GM19452 (cell line): ENCODE measurements around the gene MIB1.
A peak's percentile ranks its signal among the peaks of the same experiment; 100 is the strongest.
"Not testable (repeated sequence)": the region's sequence is repeated elsewhere in the genome, so short reads cannot be mapped to it uniquely, and the experiment has no call there.

Experiments used
- ATAC-seq: cut with Tn5 transposase; IDR thresholded peaks from one replicate; pipeline ENCODE4 v1.9.1; 2021; ENCODE audit not compliant: unreplicated experiment

Gene MIB1

DNA sequence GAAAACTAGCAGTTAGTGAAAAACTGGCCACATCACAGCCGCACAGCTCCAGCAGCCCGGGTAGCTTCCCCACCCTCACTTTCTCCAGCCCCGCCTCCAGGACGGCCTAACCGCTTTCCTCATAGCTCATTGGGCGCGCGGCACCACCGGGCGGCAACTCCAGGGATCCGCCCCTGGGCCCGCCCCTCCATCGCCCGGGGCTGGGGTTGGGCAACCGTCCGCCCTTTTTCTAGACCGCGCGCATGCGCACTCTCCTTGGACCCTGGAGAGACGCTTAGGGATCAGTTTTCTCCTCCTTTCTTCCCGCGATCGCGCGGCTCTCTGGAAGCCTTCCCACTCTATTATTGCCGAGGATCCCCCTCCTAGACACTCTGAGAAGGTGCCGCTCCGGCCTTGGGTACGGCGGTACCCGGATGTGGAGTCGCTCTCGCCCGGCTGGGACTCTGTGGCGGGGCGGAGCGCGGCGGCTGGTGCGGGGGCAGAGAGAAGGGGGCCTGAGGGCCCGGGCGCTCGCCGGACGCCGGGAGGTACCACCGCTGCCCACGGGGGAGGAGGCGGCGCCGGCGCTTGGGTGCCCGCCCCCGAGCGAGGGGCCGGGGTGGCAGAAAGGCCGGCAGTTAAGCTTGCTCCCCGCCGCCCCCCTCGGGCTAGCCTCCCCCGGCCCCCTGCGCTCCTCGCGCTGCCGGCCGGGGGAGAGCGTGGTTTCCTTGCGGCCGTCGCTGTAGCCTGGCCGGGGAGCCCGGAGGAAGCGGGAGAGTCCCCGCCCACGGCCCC, at the start of gene MIB1:
Gene MIB1, plus strand, starts transcription at position 255 of the 774 bp plus-strand sequence. CDS start 792 bp downstream, outside the sequence.
- ATAC-seq, result peak; percentile 96

DNA sequence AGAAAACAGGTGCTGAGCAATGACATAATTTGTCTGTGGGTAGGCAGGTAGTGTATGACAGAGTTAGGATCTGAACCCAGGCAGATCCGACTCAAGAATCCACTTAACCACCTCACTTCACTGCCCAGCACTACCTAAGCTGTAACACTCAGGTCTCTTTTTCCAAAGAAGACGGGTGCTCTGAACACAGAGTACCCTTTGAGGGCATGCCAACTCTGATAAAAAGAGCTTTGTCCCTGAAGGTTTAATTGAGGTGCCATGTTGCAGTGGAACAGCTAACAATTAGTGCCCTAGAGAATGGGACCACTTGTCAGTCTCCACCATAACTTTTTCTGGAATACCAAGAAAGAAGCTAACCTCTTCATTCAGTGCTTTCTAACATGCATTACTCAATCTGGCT, 47.3 kb upstream of the MIB1 start:
- ATAC-seq, result no peak

DNA sequence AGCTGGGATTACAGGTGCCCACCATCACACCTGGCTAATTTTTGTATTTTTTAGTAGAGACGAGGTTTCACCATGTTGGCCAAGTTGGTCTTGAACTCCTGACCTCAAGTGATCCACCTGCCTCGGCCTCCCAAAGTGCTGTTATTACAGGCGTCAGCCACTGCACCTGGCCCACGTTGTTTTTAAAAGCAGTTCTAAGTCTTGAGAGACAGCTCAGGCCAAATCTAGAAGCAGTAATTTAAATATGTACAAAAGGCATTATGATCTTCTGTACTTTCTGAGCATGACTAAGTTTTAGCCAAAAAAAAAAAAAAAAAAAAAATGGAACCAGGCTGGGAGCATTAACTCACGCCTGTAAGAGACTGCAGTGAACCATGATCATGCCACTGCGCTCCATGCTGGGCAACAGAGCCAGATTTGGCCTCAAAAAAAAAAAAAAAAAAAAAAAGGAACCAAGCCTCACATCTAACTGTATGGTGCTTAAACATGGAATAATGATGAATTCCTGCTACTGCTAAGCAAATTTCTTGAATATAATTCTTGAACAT, 40.0 kb upstream of the MIB1 start:
- ATAC-seq, result no peak

DNA sequence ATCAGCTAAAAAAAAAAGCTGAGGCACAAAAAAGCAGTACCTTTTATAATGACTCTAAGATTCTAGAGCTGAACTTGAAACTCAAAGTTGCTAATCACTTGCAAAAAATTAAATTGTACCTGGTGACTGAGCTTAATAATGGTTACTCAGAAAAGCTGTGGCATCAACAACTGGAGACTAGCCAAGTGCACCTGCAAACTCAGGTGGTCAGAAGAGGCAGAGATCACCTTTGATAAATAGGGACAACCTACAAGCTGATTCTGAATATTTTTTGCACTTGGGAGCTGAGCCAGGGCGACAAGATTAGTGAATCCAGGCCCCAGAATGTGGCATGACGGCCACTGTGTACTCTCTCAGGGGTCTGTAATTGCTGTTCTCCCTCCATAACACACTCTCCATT, 39.0 kb upstream of the MIB1 start:
- no peak for ATAC-seq

DNA sequence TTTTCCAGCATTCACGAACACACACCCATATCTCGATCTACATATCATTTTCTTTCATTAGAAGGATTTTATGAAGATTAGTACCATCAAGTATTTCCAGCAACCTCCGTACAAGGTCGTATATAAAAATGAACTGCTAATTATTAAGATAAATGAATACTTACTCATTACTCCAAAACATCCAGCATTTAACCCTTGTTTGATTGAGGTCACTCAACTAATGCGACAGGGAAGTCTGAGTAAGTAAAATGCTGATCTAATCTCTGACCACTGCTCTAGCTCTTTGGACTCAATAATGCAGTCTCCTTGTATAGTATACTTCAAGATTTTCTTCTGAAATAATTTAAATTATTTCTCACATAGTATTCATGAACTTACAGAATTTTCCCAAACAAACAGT, 38.0 kb upstream of the MIB1 start:
- no peak for ATAC-seq

DNA sequence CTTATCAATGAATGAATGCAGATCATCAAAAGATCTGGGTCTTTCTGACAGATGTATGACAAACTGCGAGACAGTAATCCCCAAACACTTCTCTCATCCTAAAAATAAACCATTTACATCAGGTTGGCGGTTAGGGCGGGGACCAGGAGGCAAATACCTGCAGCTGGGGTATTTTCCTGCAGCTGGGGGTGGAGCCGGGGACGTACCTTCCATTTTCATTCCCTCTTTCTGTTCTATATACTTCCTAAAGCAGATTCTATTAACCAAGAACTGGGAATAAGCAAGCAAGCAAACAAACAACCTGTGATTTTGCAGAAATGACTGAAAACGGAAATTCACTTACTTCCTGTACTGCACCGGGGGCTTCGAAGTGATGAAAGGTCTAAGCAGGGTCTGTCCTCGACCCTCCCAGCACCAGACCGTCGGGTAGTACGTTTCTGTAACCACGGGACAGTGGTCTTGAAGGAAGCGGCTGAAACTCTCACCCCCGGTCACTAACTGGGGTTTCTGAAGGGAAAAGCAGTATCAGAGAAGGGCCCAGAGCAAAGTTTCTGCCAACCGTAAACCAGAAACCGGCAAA, 37.3 kb upstream of the MIB1 start:
- no peak for ATAC-seq

DNA sequence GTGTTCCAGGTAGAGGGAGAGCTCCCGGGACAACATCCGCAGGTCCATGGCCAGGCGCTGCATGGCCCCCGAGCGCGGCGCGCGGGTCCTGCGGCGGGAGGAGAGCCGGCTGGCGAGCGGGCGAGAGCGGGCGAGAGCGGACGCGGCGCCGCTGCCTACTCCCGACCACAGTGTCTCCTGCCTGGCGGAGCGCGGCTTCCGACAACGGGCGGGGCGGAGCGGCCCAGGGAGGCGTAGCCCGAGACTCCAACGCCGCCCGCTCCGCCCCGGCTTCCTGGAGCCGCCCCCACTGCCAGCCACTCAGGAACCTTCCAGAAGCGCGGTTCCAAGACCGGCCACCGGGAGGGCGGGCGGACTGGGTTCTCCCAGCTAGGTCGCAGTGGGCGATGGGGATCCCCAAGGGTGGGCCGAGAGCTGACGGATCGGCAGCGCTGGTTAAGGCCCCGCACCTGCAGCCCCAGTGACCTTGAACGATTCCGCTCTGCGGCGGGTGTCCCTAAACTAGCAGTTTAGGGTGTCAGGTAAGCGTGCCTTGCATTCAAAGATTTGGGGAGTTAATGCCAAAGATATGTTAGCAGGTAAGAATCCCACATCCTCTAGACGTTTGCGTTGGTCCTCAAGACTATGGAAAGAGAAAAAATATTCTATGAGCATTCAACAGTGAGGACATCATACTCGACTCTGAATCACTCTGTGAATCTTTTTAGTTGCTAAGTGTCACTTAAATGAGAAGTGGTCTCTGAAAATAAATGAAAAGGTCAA, 35.8 kb upstream of the MIB1 start, which contains the start of gene ABHD3:
Gene ABHD3, minus strand, starts transcription at position 172 of the 762 bp plus-strand sequence. Its CDS starts 109 bp downstream, at position 63.
- ATAC-seq, result peak; percentile 94

DNA sequence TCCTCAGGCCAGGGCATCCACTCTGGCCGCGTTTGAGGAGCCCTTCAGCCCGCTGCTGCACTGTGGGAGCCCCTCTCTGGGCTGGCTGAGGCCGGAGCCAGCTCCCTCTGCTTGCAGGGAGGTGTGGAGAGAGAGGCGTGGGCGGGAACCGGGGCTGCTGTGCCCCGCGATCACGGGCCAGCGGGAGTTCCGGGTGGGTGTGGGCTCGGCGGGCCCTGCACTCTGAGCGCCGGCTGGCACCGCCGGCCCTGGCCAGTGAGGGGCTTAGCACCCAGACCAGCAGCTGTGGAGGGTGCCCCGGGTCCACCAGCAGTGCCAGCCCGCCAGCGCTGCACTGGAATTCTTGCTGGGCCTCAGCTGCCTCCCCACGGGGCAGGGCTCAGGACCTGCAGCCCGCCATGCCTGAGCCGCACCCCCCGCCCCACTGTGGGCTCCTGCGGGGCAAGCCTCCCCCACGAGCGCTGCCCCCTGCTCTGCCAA, 34.2 kb upstream of the MIB1 start:
- no peak for ATAC-seq

DNA sequence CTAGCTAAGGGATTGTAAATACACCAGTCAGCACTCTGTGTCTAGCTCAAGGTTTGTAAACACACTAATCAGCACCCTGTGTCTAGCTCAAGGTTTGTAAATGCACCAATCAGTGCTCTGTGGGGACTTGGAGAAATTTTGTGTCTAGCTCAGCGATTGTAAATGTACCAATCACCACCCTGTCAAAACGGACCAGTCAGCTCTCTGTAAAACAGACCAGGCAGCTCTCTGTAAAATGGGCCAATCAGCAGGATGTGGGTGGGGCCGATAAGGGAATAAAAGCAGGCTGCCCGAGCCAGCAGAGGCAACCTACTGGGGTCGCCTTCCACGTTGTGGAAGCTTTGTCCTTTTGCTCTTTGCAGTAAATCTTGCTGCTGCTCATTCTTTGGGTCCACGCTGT, 33.5 kb upstream of the MIB1 start:
- ATAC-seq, result not testable (repeated sequence)

DNA sequence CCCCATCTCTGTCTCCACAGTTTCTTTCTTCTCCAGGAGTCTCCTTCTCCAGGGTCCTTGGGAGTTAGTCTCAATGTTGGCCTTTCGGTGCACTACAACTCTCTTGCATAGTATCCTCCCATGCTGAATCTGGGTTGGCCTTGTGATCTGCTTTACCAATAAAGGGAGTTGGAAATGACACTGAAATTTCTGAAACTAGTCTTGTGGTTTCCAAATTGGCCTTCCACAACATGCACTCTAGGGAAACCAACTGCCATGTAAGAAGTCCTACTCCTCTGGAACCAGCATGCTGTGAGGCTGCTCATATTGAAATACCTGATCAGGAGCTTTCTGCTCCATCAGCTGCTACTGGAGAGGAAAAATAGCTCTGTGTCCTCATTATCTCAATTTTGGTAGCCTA, 26.1 kb upstream of the MIB1 start:
- ATAC-seq, result no peak

DNA sequence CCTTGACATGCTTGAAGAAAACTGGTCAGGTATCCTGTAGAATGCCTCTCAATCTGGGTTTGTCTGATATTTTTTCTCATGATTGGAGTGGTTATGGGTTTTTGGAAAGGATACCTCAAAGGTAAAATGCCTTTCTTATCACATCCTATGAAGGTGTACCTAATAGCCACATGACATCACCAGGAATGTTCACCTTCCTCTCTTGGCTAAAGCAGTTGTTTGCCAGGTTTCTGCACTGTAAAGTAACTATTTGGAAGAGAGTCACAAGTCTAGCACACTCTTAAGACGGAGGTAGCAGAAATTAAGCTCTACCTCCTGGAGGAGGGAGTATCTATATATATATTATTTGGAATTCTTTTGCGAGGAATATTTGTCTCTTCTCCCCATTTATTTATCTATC, 17.9 kb upstream of the MIB1 start:
- no peak for ATAC-seq

DNA sequence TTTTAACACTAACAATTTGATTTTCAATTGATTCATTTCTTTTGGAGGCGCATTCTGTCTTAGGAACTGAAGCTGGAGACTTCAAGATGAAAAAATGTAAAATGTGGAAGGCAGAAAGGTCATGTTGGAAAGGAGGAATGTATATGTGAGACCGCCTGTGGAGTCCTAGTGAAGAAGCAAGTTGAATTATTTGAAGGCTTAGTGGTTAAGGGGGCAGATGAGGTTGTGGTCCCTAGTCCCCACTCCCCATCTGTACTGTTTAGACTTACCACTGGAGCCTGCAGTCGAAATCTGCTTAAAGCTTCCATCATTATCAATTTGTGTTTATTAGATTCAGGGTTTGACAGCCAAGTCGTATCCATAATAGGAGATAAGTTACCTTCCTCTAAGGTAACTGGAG, 15.4 kb upstream of the MIB1 start:
- no peak for ATAC-seq

DNA sequence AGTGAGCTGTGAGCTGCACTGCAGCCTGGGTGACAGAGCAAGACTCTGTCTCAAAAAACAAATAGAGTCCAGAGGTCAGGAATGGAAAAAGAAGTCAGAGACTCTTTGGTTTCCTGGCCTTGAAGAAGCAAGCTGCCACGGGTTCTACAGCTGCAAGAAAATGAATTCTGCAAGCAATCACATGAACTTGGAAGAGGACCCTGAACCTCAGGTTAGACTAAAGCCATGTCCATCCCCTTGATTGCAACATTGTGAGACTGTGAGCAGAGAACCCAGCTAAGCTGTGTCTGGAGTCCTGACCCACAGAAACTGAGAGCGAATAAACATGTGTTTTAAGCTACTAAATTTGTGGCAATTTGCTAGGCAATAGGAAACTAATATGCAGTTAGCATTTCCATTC, 12.9 kb upstream of the MIB1 start:
- no peak for ATAC-seq

DNA sequence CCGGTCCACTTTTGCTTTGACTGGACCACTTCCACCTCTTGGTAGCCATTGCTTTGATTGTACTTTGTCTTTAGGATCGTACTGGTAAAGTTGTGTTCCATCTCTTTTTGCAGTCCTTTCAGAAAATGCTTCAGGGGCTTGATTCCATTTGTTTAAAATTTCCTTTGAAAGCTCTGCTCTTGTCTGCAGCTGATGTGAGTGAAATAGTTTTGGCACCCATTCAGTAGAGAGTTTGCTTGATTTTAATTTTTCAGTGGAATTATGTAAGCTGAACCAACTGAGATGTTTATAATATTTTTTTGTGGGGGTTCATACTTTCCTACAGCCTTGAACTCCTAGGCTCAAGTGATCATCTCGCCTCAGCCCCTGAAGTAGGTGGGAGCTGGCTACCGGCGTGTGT, 7.6 kb upstream of the MIB1 start:
- no peak for ATAC-seq

DNA sequence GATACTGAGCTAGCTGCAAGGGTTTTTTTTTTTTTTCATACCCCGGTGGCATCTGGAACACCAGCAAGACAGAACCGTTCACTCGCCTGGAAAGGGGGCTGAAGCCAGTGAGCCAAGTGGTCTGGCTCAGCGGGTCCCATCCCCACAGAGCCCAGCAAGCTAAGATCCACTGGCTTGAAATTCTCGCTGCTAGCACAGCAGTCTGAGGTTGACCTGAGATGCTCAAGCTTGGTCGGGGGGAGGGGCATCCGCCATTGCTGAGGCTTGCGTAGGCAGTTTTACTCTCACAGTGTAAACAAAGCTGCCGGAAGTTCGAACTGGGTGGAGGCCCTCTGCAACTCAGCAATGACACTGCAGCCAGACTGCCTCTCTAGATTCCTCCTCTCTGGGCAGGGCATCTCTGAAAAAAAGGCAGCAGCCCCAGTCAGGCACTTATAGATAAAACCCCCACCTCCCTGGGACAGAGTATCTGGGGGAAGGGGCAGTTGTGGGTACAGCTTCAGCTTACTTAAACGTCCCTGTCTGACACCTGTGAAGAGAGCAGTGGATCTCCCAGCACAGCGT, 5.1 kb upstream of the MIB1 start:
- no peak for ATAC-seq

DNA sequence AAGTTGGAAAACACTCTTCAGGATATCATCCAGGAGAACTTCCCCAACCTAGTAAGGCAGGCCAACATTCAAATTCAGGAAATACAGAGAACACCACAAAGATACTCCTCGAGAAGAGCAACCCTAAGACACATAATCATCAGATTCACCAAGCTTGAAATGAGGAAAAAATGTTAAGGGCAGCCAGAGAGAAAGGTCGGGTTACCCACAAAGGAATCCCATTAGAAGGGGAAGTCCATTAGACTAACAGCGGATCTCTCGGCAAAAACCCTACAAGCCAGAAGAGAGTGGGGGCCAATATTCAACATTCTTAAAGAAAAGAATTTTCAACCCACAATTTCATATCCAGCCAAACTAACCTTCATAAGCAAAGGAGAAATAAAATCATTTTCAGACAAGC, 3.7 kb upstream of the MIB1 start:
- ATAC-seq, result not testable (repeated sequence)

DNA sequence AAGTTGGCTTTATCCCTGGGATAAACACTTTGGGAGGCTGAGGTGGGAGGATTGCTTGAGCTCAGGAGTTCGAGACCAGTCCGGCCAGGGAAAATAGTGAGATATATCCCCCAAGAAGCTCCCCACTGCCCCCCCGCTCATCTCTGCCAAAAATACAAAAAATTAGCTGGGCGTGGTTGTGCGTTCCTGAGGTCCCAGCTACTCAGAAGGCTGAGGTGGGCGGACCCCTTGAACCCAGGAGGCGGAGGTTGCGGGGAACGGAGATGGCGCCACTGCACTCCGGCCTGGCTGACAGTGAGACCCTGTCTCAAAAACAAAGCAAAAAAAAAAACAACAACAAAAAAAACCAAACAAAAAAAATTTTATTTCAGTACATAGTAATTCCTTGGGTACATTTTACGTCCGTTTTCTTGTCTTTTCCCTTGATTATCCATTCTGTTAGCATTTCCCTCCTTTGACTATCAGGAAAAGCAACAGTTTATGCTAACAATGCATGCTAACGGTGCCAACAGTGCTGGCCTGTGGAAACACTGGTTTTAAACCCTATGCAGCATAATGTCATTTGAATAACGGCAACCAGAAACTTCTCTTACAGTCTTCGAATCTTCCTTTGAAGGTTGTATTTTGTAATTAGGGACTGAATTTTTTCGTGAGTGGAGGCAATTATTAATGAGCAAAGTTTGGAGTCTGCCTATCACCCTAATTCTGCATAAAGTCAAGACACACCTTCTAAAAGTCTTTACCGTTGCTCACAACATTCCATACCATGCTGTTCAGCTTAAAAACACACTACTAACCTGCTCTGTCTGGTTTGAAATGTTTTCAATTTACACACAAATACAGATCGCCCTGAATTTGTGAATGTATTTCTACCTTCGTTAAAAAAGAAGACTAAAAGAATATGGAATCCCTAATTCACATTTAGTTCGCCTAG, 721 bp upstream of the MIB1 start:
- peak; percentile 13 for ATAC-seq

DNA sequence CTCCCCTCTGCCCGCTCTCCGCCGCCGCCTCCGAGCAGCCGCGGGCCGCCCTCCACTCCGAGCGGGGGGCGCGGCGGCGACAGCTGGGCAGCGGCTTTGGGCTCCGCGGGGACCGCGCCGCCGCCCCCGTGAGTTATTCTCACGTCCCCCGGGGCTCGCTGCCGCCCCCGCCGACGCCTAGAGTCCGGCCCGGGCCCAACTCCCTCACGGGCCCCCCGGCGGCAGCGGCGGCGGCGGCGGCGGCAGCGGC, 645 bp downstream of the MIB1 start:
- ATAC-seq, result no peak

DNA sequence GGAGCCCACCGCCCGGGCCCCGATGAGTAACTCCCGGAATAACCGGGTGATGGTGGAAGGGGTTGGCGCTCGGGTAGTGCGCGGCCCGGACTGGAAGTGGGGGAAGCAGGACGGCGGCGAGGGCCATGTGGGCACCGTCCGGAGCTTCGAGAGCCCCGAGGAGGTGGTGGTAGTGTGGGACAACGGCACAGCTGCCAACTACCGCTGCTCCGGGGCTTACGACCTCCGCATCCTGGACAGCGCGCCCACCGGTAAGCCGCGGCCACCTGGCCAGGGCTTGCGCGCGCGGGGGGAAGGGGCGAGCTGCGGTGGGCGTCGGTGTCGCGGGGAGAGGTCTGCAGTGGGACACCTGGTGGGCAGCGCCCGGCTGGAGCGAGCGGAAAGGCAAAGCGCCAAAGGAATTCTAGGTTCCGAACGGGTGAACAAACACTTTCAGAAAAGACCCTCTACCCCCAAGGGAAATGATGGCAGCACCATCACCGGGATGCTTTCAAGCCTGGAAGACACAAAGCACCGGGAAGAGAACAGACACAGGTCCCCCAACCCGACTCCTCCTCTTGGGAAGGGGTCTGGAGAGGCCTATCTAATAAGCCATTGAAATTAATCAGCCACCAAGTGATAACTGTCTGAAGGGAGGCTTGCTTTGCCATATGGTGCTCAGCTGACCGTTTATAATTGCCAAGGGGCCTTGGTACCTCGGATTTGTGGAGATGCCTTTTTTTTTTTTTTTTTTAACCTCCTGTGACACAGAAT, 1.1 kb downstream of the MIB1 start:
- peak; percentile 5 for ATAC-seq

DNA sequence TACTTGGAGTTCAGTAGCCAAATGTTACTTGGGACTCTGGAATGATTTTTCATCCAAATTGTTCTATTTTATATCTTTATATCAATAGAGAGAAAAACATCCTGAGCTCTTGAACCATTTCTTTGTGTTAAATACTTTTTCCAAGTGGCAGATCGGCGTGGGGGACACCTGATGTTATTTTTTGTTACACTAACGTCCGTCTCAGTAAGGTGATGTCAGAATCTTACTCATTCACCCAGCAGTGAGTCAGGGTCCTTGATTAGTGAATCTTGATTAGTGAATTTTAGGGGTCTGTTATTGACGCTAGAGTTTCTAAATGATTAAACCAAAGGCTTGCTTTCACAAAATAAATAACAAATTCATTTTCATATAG, 1.7 kb downstream of the MIB1 start:
- ATAC-seq, result no peak
